HepG2 (cell line): ENCODE measurements around the gene ARHGAP23.

Experiments
- CBFB ChIP-seq: sonication (generic); formaldehyde crosslinking; IDR thresholded peaks from 2 replicates; pipeline ENCODE4 v1.4.0; 2020; ENCODE audit warnings: missing genetic modification reagents
- POGZ ChIP-seq: sonication (generic); formaldehyde crosslinking; IDR thresholded peaks from 2 replicates; pipeline ENCODE4 v1.4.0; 2020; ENCODE audit warnings: mild to moderate bottlenecking, missing genetic modification reagents
- SMC3 ChIP-seq: IDR thresholded peaks from 2 replicates; pipeline ENCODE4 v1.6.1; 2011; ENCODE audit warnings: low read length, improper control_type of control experiment
- TARDBP ChIP-seq: sonication (generic); formaldehyde crosslinking; IDR thresholded peaks from 2 replicates; pipeline ENCODE4 v1.8.0; 2022; ENCODE audit warnings: mild to moderate bottlenecking, missing genetic modification reagents
- ZC3H4 ChIP-seq: sonication (generic); formaldehyde crosslinking; IDR thresholded peaks from 2 replicates; pipeline ENCODE4 v1.4.0; 2020; ENCODE audit warnings: missing genetic modification reagents, borderline replicate concordance
- ZNF263 ChIP-seq: sonication (generic); formaldehyde crosslinking; IDR thresholded peaks from 2 replicates; pipeline ENCODE4 v1.4.0; 2020; ENCODE audit warnings: missing genetic modification reagents
- ZNF709 ChIP-seq: sonication (generic); formaldehyde crosslinking; IDR thresholded peaks from 2 replicates; pipeline ENCODE4 v1.5.0; 2020; ENCODE audit warnings: mild to moderate bottlenecking, missing genetic modification reagents
- TF ChIP-seq, protein P1 (sequence below): sonication (generic); formaldehyde crosslinking; IDR thresholded peaks from 2 replicates; pipeline ENCODE4 v1.9.0; 2021; ENCODE audit warnings: missing genetic modification reagents, borderline replicate concordance

DNA sequence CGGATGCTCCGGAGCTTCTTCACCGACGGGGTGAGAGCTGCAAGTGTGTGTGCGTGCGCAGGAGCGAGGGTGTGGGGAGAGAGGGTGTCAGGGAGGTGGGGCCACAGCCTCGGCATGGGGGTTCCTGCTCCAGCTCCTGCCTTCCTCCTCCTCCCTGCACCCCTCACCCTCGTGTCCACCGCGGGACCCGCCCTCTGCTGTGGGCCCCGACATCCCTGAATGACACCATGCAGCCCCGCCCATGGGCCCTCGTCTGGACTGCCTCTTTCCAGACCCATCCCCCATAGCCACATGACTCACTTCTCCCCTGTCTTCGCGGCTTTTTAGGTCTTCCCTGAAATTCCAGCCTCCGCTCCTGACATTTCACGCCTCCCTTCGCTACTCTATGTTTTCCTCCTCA, 41.6 kb downstream of the ARHGAP23 start:
- TF ChIP-seq, protein P1, sequence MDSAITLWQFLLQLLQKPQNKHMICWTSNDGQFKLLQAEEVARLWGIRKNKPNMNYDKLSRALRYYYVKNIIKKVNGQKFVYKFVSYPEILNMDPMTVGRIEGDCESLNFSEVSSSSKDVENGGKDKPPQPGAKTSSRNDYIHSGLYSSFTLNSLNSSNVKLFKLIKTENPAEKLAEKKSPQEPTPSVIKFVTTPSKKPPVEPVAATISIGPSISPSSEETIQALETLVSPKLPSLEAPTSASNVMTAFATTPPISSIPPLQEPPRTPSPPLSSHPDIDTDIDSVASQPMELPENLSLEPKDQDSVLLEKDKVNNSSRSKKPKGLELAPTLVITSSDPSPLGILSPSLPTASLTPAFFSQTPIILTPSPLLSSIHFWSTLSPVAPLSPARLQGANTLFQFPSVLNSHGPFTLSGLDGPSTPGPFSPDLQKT (CRISPR knock-in tag), result no peak
- TF ChIP-seq SMC3 (no peak), TARDBP (CRISPR knock-in tag) (no peak), ZNF263 (CRISPR knock-in tag) (no peak), ZNF709 (CRISPR knock-in tag) (no peak), ZC3H4 (CRISPR knock-in tag) (no peak), CBFB (no peak), POGZ (CRISPR knock-in tag) (no peak)
